ENCODE results near the gene SYK.

DNA sequence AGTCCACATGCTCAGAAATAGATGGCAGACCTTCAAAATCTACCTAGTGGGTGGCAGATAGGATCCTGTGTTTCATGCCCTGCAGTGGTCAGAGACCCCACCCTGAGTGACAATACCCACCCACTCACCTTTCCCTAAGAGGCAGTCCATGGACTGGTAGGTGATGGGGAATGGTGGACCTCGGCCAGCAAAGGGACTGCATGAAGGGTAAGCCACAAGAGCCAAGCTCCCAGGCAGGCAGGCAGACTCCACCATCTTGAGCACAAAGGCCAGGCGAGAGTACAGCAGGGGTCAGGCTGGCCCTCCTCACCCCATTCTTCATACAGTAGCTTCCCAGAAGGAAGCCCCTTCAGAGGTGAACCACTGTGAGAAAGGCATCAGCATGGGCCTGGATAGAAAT lies 78.4 kb downstream of the SYK start:
- TF ChIP-seq CTCF (IDR thresholded peaks at IDR 0.05) (no peak), POLR2A (IDR thresholded peaks at IDR 0.05) (no peak)
